ENCODE results near the gene SUPT7L.

Gene SUPT7L

DNA sequence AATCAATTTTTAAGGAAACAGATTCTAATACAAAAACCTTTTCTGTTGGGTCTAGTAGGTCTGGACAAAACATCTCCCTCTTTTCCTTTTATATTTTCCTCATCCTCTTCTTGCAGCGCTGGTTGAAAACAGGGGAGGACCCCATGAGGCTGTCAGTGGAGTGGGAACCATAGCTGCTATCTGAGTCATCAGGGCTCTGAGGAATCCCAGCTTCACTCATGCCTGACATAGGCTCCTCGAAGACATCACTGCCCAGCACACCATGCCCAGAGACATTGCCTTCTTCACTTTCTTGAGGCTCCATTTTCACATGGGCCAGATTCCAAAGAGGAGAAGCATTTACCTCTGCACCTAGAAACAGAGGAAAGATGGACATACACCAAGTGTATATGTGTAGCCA, 10.0 kb downstream of the SUPT7L start:
- Mint-ChIP-seq H3K4me3 (no peak overlapping the region), H3K27me3 (ENCODE audit: low read depth) (no peaks in the 10 kb centered on the region), H3K9me3 (no peaks in the 10 kb centered on the region), H3K4me1 (no peaks in the 10 kb centered on the region), H3K27ac (no peak overlapping the region), H3K36me3 (ENCODE audit: low read depth) (peaks cover 69% of the 10 kb centered on the region)
- TF ChIP-seq, protein P1, sequence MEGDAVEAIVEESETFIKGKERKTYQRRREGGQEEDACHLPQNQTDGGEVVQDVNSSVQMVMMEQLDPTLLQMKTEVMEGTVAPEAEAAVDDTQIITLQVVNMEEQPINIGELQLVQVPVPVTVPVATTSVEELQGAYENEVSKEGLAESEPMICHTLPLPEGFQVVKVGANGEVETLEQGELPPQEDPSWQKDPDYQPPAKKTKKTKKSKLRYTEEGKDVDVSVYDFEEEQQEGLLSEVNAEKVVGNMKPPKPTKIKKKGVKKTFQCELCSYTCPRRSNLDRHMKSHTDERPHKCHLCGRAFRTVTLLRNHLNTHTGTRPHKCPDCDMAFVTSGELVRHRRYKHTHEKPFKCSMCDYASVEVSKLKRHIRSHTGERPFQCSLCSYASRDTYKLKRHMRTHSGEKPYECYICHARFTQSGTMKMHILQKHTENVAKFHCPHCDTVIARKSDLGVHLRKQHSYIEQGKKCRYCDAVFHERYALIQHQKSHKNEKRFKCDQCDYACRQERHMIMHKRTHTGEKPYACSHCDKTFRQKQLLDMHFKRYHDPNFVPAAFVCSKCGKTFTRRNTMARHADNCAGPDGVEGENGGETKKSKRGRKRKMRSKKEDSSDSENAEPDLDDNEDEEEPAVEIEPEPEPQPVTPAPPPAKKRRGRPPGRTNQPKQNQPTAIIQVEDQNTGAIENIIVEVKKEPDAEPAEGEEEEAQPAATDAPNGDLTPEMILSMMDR (IDR thresholded peaks at IDR 0.05; ENCODE audit: unreplicated experiment in 3 of 3), result no peak

DNA sequence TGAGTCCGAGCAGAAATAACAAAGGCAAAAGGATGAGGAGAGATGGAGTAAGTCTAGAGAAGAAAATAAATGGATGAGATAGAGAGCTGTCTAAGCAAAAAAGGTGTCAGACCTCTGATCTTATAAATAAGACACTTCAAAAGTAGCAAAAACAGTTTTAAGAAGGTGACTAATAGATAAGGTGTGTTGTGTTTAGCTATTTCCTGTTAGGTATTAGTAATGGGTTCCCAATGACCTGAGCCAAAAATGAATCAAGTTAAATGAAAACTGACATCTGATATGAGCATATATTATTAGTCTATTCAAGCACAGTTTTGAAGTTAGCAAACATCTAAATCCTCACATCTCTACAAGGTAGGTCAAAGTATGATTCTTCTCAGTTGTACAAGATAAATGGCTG, 10.6 kb downstream of the SUPT7L start:
- no peaks in the 10 kb centered on the region for H3K9me3 Mint-ChIP-seq

DNA sequence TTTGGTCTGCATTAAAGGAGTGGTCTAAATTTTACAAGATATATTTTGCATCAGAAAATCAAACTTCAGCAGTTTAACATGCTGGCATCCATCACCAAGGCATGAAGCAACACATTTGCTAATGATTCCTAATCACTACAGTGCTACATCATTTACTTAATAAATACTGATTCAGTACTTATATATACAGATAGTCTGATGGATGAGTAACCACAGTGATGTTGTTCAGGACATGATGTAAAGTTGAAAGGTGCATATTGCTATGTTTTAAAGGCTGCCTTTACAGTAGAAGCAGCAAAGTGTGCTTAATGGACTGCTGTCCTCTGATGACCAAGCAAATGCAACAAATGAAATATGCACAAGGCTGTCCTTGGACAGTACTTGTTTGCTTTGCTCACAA, 11.1 kb downstream of the SUPT7L start:
- Mint-ChIP-seq H3K4me1 (no peaks in the 10 kb centered on the region), H3K9me3 (no peaks in the 10 kb centered on the region), H3K4me3 (no peak overlapping the region), H3K36me3 (ENCODE audit: low read depth) (peaks cover 72% of the 10 kb centered on the region), H3K27ac (no peak overlapping the region), H3K27me3 (ENCODE audit: low read depth) (no peaks in the 10 kb centered on the region)
- TF ChIP-seq, protein P1 (IDR thresholded peaks at IDR 0.05; ENCODE audit: unreplicated experiment in 3 of 3), result no peak

More for the DNA sequence above, 10.6 kb downstream of the SUPT7L start:
- no peaks in the 10 kb centered on the region for H3K27me3 Mint-ChIP-seq (ENCODE audit: low read depth)
- H3K4me1 Mint-ChIP-seq, result no peaks in the 10 kb centered on the region
- H3K27ac Mint-ChIP-seq, result no peak overlapping the region
- no peak overlapping the region for H3K4me3 Mint-ChIP-seq
- TF ChIP-seq, protein P1 (IDR thresholded peaks at IDR 0.05; ENCODE audit: unreplicated experiment in 3 of 3), result no peak
- H3K36me3 Mint-ChIP-seq (ENCODE audit: low read depth), result peaks cover 72% of the 10 kb centered on the region

DNA sequence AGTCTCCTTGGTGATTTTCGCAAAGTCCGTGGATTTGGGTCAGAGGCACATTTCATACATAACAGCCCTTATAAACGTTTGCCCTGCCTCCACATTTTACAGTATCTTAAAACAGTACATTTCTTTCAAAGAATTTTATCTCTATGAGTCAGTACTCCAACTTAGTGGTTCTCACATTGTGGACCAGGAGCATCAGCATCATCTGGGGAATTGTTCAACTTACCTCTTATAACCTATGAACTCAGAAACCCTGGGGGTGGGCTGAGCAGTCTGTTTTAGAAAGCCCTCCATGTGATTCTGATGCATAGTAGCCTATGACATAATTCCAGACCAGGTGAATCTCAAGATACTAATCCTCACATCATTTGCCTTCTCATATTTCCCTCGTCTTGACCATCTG, 12.4 kb downstream of the SUPT7L start:
- no peaks in the 10 kb centered on the region for H3K4me1 Mint-ChIP-seq
- TF ChIP-seq, protein P1 (IDR thresholded peaks at IDR 0.05; ENCODE audit: unreplicated experiment in 3 of 3), result no peak
- peaks cover 68% of the 10 kb centered on the region for H3K36me3 Mint-ChIP-seq (ENCODE audit: low read depth)
- no peaks in the 10 kb centered on the region for H3K9me3 Mint-ChIP-seq
- H3K27ac Mint-ChIP-seq, result no peak overlapping the region
- no peak overlapping the region for H3K4me3 Mint-ChIP-seq
- no peaks in the 10 kb centered on the region for H3K27me3 Mint-ChIP-seq (ENCODE audit: low read depth)

DNA sequence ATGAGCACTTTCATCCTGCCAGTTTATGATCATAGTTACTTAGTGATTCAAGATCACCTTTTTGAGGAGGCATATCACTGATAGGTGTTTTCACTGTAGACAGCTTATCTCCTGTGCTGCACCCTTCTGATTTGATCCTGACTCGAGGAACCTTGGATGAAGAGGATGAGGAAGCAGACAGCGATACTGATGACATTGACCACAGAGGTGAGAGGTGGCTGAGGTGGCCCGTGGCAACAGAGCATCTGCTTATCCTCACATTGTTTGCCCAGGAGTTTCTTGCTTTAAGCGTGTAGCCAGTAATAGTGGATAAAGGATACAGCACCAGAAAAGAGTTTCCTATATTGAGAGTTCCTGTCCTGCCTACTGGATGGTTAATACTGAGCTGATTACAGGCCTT, 15.7 kb downstream of the SUPT7L start:
- Mint-ChIP-seq H3K27ac (no peak overlapping the region), H3K9me3 (no peaks in the 10 kb centered on the region), H3K4me3 (no peak overlapping the region), H3K27me3 (ENCODE audit: low read depth) (no peaks in the 10 kb centered on the region), H3K4me1 (no peaks in the 10 kb centered on the region), H3K36me3 (ENCODE audit: low read depth) (peaks cover 54% of the 10 kb centered on the region)
- TF ChIP-seq, protein P1 (IDR thresholded peaks at IDR 0.05; ENCODE audit: unreplicated experiment in 3 of 3), result no peak

DNA sequence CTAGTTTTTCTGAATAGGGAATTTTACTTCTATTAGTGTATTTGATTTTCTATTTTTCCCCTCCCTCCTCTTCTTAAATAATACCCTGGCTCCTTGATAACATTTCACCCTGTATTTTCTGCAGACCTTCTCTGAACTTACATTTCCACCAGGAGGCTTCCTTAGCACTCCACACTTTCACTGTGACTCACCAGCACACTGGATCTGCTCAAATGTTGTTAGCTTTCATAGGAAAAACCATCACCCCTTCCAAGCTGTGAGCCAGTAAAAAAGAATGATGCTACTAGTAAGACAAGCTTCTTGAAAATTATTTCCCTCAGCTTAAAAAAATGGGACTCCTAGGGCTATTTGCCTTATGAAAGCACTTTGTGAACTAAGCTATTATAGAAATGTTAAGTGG, 16.1 kb downstream of the SUPT7L start:
- H3K4me3 Mint-ChIP-seq, result no peak overlapping the region
- peaks cover 50% of the 10 kb centered on the region for H3K36me3 Mint-ChIP-seq (ENCODE audit: low read depth)
- no peak overlapping the region for H3K27ac Mint-ChIP-seq
- no peaks in the 10 kb centered on the region for H3K4me1 Mint-ChIP-seq
- H3K9me3 Mint-ChIP-seq, result no peaks in the 10 kb centered on the region
- TF ChIP-seq, protein P1 (IDR thresholded peaks at IDR 0.05; ENCODE audit: unreplicated experiment in 3 of 3), result no peak
- H3K27me3 Mint-ChIP-seq (ENCODE audit: low read depth), result no peaks in the 10 kb centered on the region
